Karpas-422 (cell line): Measurements from ENCODE around the gene POU2F3. TPM values are rescaled to one million over a fixed set of nuclear protein-coding genes. Genes with fewer than 3 reads are reported as not detected.
A peak's percentile ranks its signal among the peaks of the same experiment; 100 is the strongest.

Experiments
- DNase-seq: peaks from one replicate; pipeline ENCODE4 v3.0.0-alpha.2; 2015
- H2AFZ ChIP-seq: fragments of 200-600 bp; sonication (generic); 2 replicates; pipeline ENCODE4 v1.6.1; 2014; ENCODE audit warnings: antibody characterized with exemption, low read length, mixed read lengths
- H3K27ac ChIP-seq: fragments of 200-600 bp; sonication (generic); 2 replicates; pipeline ENCODE4 v1.5.1; 2014; ENCODE audit warnings: mild to moderate bottlenecking, low read length, moderate library complexity
- H3K27me3 ChIP-seq: fragments of 200-600 bp; sonication (generic); 2 replicates; pipeline ENCODE4 v1.6.1; 2014; ENCODE audit warnings: low read length, mixed read lengths
- H3K36me3 ChIP-seq: fragments of 200-600 bp; sonication (generic); 2 replicates; pipeline ENCODE4 v1.6.1; 2014; ENCODE audit warnings: low read length, mixed read lengths; ENCODE audit not compliant: insufficient read depth
- H3K4me1 ChIP-seq: fragments of 200-600 bp; sonication (generic); 2 replicates; pipeline ENCODE4 v1.6.1; 2014; ENCODE audit warnings: mild to moderate bottlenecking, low read length, mixed read lengths
- H3K4me2 ChIP-seq: fragments of 200-600 bp; sonication (generic); 2 replicates; pipeline ENCODE4 v1.6.1; 2014; ENCODE audit warnings: low read length, low read depth, mild to moderate bottlenecking; ENCODE audit not compliant: poor library complexity, severe bottlenecking
- H3K4me3 ChIP-seq: fragments of 200-600 bp; sonication (generic); 2 replicates; pipeline ENCODE4 v1.5.1; 2014; ENCODE audit warnings: mild to moderate bottlenecking, antibody characterized with exemption, low read length, mixed read lengths
- H3K79me2 ChIP-seq: fragments of 200-600 bp; sonication (generic); 2 replicates; pipeline ENCODE4 v1.6.1; 2014; ENCODE audit warnings: mild to moderate bottlenecking, low read length, mixed read lengths
- H3K9ac ChIP-seq: fragments of 200-600 bp; sonication (generic); 2 replicates; pipeline ENCODE4 v1.6.0; 2014; ENCODE audit warnings: low read length
- H3K9me2 ChIP-seq: fragments of 200-600 bp; sonication (generic), shearing (Covaris generic); replicated peaks from 2 replicates; pipeline ENCODE4 v1.6.0; 2014; ENCODE audit warnings: mild to moderate bottlenecking, low read length, moderate library complexity; ENCODE audit not compliant: insufficient read depth
- H3K9me3 ChIP-seq: fragments of 300-700, 200-600 bp; sonication (generic); 2 replicates; pipeline ENCODE4 v1.6.1; 2014; ENCODE audit warnings: low read length, mixed read lengths
- H4K20me1 ChIP-seq: fragments of 200-600 bp; sonication (generic); 2 replicates; pipeline ENCODE4 v1.6.1; 2014; ENCODE audit warnings: mild to moderate bottlenecking, antibody characterized with exemption, low read length, low read depth; ENCODE audit not compliant: insufficient read depth
- total RNA-seq: library from RNA; depleted of rRNA; stranded (reverse); fragments of >200 nt; shearing (Covaris generic); gene quantifications from 2 replicates; pipeline ENCODE4 v1.2.3, GENCODE V29; 2014; ENCODE audit warnings: low replicate concordance

Gene POU2F3
- total RNA-seq, 1 experiment from 2014 or later, result not detected

GRCh38 chr11:120324932-120325810, 85.2 kb downstream of the POU2F3 start, which contains the start of gene TLCD5:
Gene TLCD5 (plus strand): TSS chr11:120325299. CDS start chr11:120327442, 2,143 bp downstream.
- Histone ChIP-seq H3K27me3 (no peaks in the 10 kb centered on the region), H3K4me1 (peaks cover 21% of the 10 kb centered on the region), H3K27ac (no peak within 1 kb of the TSS), H4K20me1 (no peaks in the 10 kb centered on the region), H3K9me2 (no peaks in the 10 kb centered on the region), H3K79me2 (no peaks in the 10 kb centered on the region), H3K36me3 (no peaks in the 10 kb centered on the region), H3K4me3 (peak within 1 kb of the TSS; percentile 66), H3K9ac (peak within 1 kb of the TSS; percentile 77), H2AFZ (peak within 1 kb of the TSS; percentile 25; the same call in 1 of the 2 replicates), H3K9me3 (no peaks in the 10 kb centered on the region), H3K4me2 (peak within 1 kb of the TSS; percentile 77)
- peak; percentile 81 for DNase-seq

GRCh38 chr11:120326228-120326627, 86.3 kb downstream of the POU2F3 start:
- no peaks in the 10 kb centered on the region for H3K27me3 ChIP-seq
- peak overlapping the region; percentile 77; the same call in 1 of the 2 replicates for H3K9ac ChIP-seq
- H3K79me2 ChIP-seq, result no peaks in the 10 kb centered on the region
- H3K9me2 ChIP-seq, result no peaks in the 10 kb centered on the region
- H3K4me1 ChIP-seq, result peaks cover 21% of the 10 kb centered on the region
- peak overlapping the region; percentile 77 for H3K4me2 ChIP-seq
- no peaks in the 10 kb centered on the region for H3K9me3 ChIP-seq
- H3K4me3 ChIP-seq, result peak overlapping the region; percentile 66
- H3K36me3 ChIP-seq, result no peaks in the 10 kb centered on the region
- DNase-seq, result no peak
- H3K27ac ChIP-seq, result no peak overlapping the region
- no peak overlapping the region for H2AFZ ChIP-seq
- H4K20me1 ChIP-seq, result no peaks in the 10 kb centered on the region

- DNase-seq, result no peak
- H3K4me1 ChIP-seq, result peaks cover 21% of the 10 kb centered on the region
- no peak overlapping the region for H2AFZ ChIP-seq
- H3K9me2 ChIP-seq, result no peaks in the 10 kb centered on the region
- no peaks in the 10 kb centered on the region for H3K27me3 ChIP-seq
- no peaks in the 10 kb centered on the region for H3K79me2 ChIP-seq
- H3K4me2 ChIP-seq, result peak overlapping the region; percentile 77
- H3K36me3 ChIP-seq, result no peaks in the 10 kb centered on the region
- no peak overlapping the region for H3K9ac ChIP-seq
- H3K4me3 ChIP-seq, result no peak overlapping the region; the same call in 1 of the 2 replicates
- no peaks in the 10 kb centered on the region for H3K9me3 ChIP-seq
- no peaks in the 10 kb centered on the region for H4K20me1 ChIP-seq
- H3K27ac ChIP-seq, result no peak overlapping the region
Measured at GRCh38 chr11:120326845-120327281, 86.9 kb downstream of the POU2F3 start.

GRCh38 chr11:120327311-120327710, 87.4 kb downstream of the POU2F3 start:
- DNase-seq, result no peak
- no peak overlapping the region for H3K4me2 ChIP-seq
- no peak overlapping the region for H3K9ac ChIP-seq
- H4K20me1 ChIP-seq, result no peaks in the 10 kb centered on the region
- H3K27me3 ChIP-seq, result no peaks in the 10 kb centered on the region
- H3K4me3 ChIP-seq, result no peak overlapping the region
- no peaks in the 10 kb centered on the region for H3K36me3 ChIP-seq
- H3K4me1 ChIP-seq, result peaks cover 21% of the 10 kb centered on the region
- H3K9me2 ChIP-seq, result no peaks in the 10 kb centered on the region
- H2AFZ ChIP-seq, result no peak overlapping the region
- H3K9me3 ChIP-seq, result no peaks in the 10 kb centered on the region
- no peaks in the 10 kb centered on the region for H3K79me2 ChIP-seq
- no peak overlapping the region for H3K27ac ChIP-seq

GRCh38 chr11:120329556-120329955, 89.6 kb downstream of the POU2F3 start:
- DNase-seq, result no peak
- H3K9ac ChIP-seq, result no peak overlapping the region
- H3K36me3 ChIP-seq, result no peaks in the 10 kb centered on the region
- no peak overlapping the region for H2AFZ ChIP-seq
- H3K79me2 ChIP-seq, result no peaks in the 10 kb centered on the region
- no peaks in the 10 kb centered on the region for H4K20me1 ChIP-seq
- peaks cover 39% of the 10 kb centered on the region for H3K4me1 ChIP-seq
- H3K27ac ChIP-seq, result no peak overlapping the region
- H3K4me2 ChIP-seq, result no peak overlapping the region
- H3K27me3 ChIP-seq, result no peaks in the 10 kb centered on the region
- H3K9me2 ChIP-seq, result no peaks in the 10 kb centered on the region
- no peaks in the 10 kb centered on the region for H3K9me3 ChIP-seq
- H3K4me3 ChIP-seq, result no peak overlapping the region

- no peaks in the 10 kb centered on the region for H3K79me2 ChIP-seq
- H3K4me2 ChIP-seq, result no peak overlapping the region
- H3K4me1 ChIP-seq, result peaks cover 37% of the 10 kb centered on the region
- no peaks in the 10 kb centered on the region for H3K9me3 ChIP-seq
- H4K20me1 ChIP-seq, result no peaks in the 10 kb centered on the region
- no peaks in the 10 kb centered on the region for H3K9me2 ChIP-seq
- no peak overlapping the region for H3K27ac ChIP-seq
- DNase-seq, result no peak
- no peak overlapping the region for H3K4me3 ChIP-seq
- no peak overlapping the region for H2AFZ ChIP-seq
- H3K36me3 ChIP-seq, result no peaks in the 10 kb centered on the region
- H3K9ac ChIP-seq, result no peak overlapping the region
- H3K27me3 ChIP-seq, result no peaks in the 10 kb centered on the region
Measured at GRCh38 chr11:120330045-120330444, 90.1 kb downstream of the POU2F3 start.

- H3K9ac ChIP-seq, result no peak overlapping the region
Measured at GRCh38 chr11:120331301-120331996, 91.5 kb downstream of the POU2F3 start.

More at GRCh38 chr11:120331301-120331996, 91.5 kb downstream of the POU2F3 start:
- H3K9me2 ChIP-seq, result no peaks in the 10 kb centered on the region
- H3K9me3 ChIP-seq, result no peaks in the 10 kb centered on the region
- H4K20me1 ChIP-seq, result no peaks in the 10 kb centered on the region
- no peak for DNase-seq
- no peak overlapping the region for H3K27ac ChIP-seq
- peaks cover 35% of the 10 kb centered on the region for H3K4me1 ChIP-seq
- H3K4me3 ChIP-seq, result no peak overlapping the region
- H2AFZ ChIP-seq, result no peak overlapping the region
- no peaks in the 10 kb centered on the region for H3K27me3 ChIP-seq
- H3K79me2 ChIP-seq, result no peaks in the 10 kb centered on the region
- no peaks in the 10 kb centered on the region for H3K36me3 ChIP-seq
- H3K4me2 ChIP-seq, result no peak overlapping the region
